Lung microvascular endothelial cell (primary cell): ENCODE data around the gene FUBP3. TPM values are rescaled to one million over a fixed set of nuclear protein-coding genes. Genes with fewer than 3 reads are reported as not detected.
A peak's percentile ranks its signal among the peaks of the same experiment; 100 is the strongest.
"Not testable (repeated sequence)": the region's sequence is repeated elsewhere in the genome, so short reads cannot be mapped to it uniquely, and the experiment has no call there.

Experiments
- DNase-seq, 2 donors: peaks; one replicate each; pipeline versions ENCODE4 v3.0.0 to v3.0.0-alpha.2; 2010; ENCODE audit warnings: low read depth in 2 of 2
- total RNA-seq: library from RNA; depleted of rRNA; stranded (reverse); fragments of >200 nt; gene quantifications from 2 replicates; pipeline ENCODE4 v1.2.1, GENCODE V29; 2014

The FUBP3 gene
- total RNA-seq, 1 donor from 2014 or later = 27.8 TPM

DNA sequence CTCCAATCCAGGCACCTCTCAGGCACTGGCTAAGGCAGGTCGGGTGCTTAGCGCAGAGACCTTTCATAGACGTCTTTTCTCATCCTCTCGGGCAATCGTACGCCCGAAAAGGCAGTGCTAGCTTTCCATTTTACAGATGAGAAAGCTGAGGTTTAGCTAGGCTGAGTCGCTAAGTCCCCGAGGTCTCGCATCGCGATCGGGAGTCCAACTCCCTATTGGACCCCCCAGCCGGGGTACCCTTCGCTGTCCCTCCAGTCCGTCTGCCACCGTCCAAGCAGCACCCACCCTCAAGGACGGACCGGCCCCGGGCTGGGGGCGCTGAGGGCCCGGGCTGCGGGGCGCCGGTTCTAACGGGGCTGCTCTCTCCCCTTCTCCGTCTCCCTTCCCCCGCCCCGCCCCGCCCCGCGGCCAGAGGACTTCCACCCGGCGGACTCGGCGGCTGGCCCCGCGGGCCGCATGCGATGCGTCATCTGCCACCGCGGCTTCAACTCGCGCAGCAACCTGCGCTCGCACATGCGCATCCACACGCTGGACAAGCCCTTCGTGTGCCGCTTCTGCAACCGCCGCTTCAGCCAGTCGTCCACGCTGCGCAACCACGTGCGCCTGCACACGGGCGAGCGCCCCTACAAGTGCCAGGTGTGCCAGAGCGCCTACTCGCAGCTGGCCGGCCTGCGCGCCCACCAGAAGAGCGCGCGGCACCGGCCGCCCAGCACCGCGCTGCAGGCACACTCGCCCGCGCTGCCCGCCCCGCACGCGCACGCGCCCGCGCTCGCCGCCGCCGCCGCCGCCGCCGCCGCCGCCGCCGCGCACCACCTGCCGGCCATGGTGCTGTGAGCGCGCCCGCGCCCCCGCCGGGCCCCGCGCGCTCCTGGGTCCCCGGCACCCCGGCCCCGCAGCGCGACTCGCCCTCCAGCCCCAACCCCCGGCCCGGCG lies 101.7 kb downstream of the FUBP3 start:
- DNase-seq = peak; percentile 89 to 92

- DNase-seq = no peak
Observed at GRCh38 chr9:130681769-130682420, 102.5 kb downstream of the FUBP3 start.

- peak; percentile 75 to 82 for DNase-seq
Observed at GRCh38 chr9:130682421-130683121, 103.2 kb downstream of the FUBP3 start.

DNA sequence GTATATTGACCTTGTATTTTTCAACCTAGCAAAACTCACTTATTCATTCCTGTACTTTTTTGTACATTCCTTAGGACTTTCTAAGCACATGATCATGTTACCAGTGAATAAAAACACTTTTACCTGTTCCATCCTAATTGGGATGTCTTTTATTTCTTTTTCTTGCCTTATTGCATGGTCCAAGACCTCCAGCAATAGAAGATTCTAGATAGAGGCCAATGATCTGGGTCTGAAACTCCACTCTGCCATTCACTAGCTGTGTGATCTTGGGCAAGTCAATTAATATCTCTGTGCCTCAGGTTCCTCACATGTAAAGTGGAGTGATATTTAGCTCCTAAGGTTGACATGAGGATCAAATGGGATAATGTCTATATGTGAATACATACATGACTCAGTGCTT lies 105.7 kb downstream of the FUBP3 start:
- DNase-seq = no peak

- DNase-seq = not testable (repeated sequence)
Observed at GRCh38 chr9:130685945-130686344, 106.6 kb downstream of the FUBP3 start.

GRCh38 chr9:130687615-130688014 lies 108.2 kb downstream of the FUBP3 start:
- DNase-seq = no peak

Other genes with a start within 250 kb of the FUBP3 start
- gene ASS1, start 134.6 kb upstream of the FUBP3 start, total RNA-seq = 3.4 and 4.8 TPM in 2 replicates
- not detected in 2 replicates for gene PRDM12, start 85.0 kb downstream of the FUBP3 start, total RNA-seq
- gene EXOSC2, start 114.2 kb downstream of the FUBP3 start, total RNA-seq = 17.4 and 19.6 TPM in 2 replicates